ENCODE data around the gene LMAN1. TPM values are rescaled to one million over a fixed set of nuclear protein-coding genes. Genes with fewer than 3 reads are reported as not detected.

LMAN1 gene
- total and polyA plus RNA-seq, 2 experiments from 2014 or later, result 111 to 134 TPM

GRCh38 chr18:59323931-59324622 lies 35.0 kb downstream of the LMAN1 start (continued):
- TF ChIP-seq ETS1 (IDR thresholded peaks at IDR 0.05), result no peak
- TF ChIP-seq CREB1 (CRISPR knock-in tag; IDR thresholded peaks at IDR 0.05; ENCODE audit: low read depth), result no peak
- no peak for TF ChIP-seq EZH2 (IDR thresholded peaks at IDR 0.05; ENCODE audit: low read depth, unreplicated experiment)

- H3K4me3 Mint-ChIP-seq, result no peak within 1 kb of the TSS
- Histone ChIP-seq H3K9me2 (ENCODE audit: insufficient read depth) (peaks cover 8% of the 10 kb centered on the region; the same call in 1 of the 2 replicates), H3F3A (replicated peaks; ENCODE audit: low read depth) (no peaks in the 10 kb centered on the region), H3K4me2 (no peak within 1 kb of the TSS), H3K4me1 (ENCODE audit: insufficient read depth) (no peaks in the 10 kb centered on the region), H2AFZ (no peak within 1 kb of the TSS), H3K79me2 (replicated peaks; ENCODE audit: insufficient read depth) (no peaks in the 10 kb centered on the region), H3K4me3 (no peak within 1 kb of the TSS), H3K27me3 (ENCODE audit: insufficient read depth) (no peaks in the 10 kb centered on the region), H3K27ac (ENCODE audit: low read depth) (no peak within 1 kb of the TSS), H3K36me3 (ENCODE audit: insufficient read depth) (no peaks in the 10 kb centered on the region), H4K20me1 (replicated peaks; ENCODE audit: insufficient read depth) (no peaks in the 10 kb centered on the region)
- H3K4me1 Mint-ChIP-seq, result no peaks in the 10 kb centered on the region
- H3K27ac Mint-ChIP-seq, result no peak within 1 kb of the TSS
- ATAC-seq (no peak), DNase-seq (ENCODE audit: low spot score) (no peak)
- no peaks in the 10 kb centered on the region for H3K27me3 Mint-ChIP-seq (ENCODE audit: insufficient read depth, low read depth, poor library complexity)
- no peaks in the 10 kb centered on the region for H3K9me3 Mint-ChIP-seq
- TF ChIP-seq ZNF114 (CRISPR knock-in tag; IDR thresholded peaks at IDR 0.05), result no peak
- TF ChIP-seq ZNF331 (CRISPR knock-in tag; IDR thresholded peaks at IDR 0.05; ENCODE audit: low read depth), result no peak
- TF ChIP-seq JUNB (IDR thresholded peaks at IDR 0.05; ENCODE audit: unreplicated experiment), result no peak
- no peak for TF ChIP-seq CREB1 (CRISPR knock-in tag; IDR thresholded peaks at IDR 0.05; ENCODE audit: low read depth)
- no peak for TF ChIP-seq EZH2 (IDR thresholded peaks at IDR 0.05; ENCODE audit: low read depth, unreplicated experiment)
- no peak for TF ChIP-seq ETS1 (IDR thresholded peaks at IDR 0.05)
- TF ChIP-seq EZH2phosphoT487 (IDR thresholded peaks at IDR 0.05; ENCODE audit: unreplicated experiment), result no peak
- no peak for TF ChIP-seq STAT1 (IDR thresholded peaks at IDR 0.05; ENCODE audit: unreplicated experiment)
- TF ChIP-seq NANOG (IDR thresholded peaks at IDR 0.05; ENCODE audit: borderline replicate concordance), result no peak
- no peaks in the 10 kb centered on the region for H3K36me3 Mint-ChIP-seq (ENCODE audit: low read depth)
Observed at GRCh38 chr18:59318460-59319050, 40.5 kb downstream of the LMAN1 start, which contains the start of gene CPLX4. CPLX4 (minus strand) TSS chr18:59318649; CDS start chr18:59318462, 187 bp downstream.

GRCh38 chr18:59311631-59312030 lies 47.4 kb downstream of the LMAN1 start:
- Histone ChIP-seq H3K4me1 (ENCODE audit: insufficient read depth) (no peaks in the 10 kb centered on the region), H3K9me2 (ENCODE audit: insufficient read depth) (no peaks in the 10 kb centered on the region), H3K4me3 (no peak overlapping the region), H3F3A (replicated peaks; ENCODE audit: low read depth) (no peaks in the 10 kb centered on the region), H4K20me1 (replicated peaks; ENCODE audit: insufficient read depth) (no peaks in the 10 kb centered on the region), H2AFZ (no peak overlapping the region), H3K27me3 (ENCODE audit: insufficient read depth) (peaks cover 18% of the 10 kb centered on the region), H3K36me3 (ENCODE audit: insufficient read depth) (no peaks in the 10 kb centered on the region), H3K4me2 (no peak overlapping the region), H3K27ac (ENCODE audit: low read depth) (no peak overlapping the region), H3K79me2 (replicated peaks; ENCODE audit: insufficient read depth) (no peaks in the 10 kb centered on the region)
- H3K27ac Mint-ChIP-seq, result no peak overlapping the region
- H3K9me3 Mint-ChIP-seq, result no peaks in the 10 kb centered on the region
- H3K27me3 Mint-ChIP-seq (ENCODE audit: insufficient read depth, low read depth, poor library complexity), result peaks cover 4% of the 10 kb centered on the region
- no peaks in the 10 kb centered on the region for H3K36me3 Mint-ChIP-seq (ENCODE audit: low read depth)
- H3K4me3 Mint-ChIP-seq, result no peak overlapping the region
- no peaks in the 10 kb centered on the region for H3K4me1 Mint-ChIP-seq
- ATAC-seq (no peak), DNase-seq (ENCODE audit: low spot score) (no peak)
- TF ChIP-seq NANOG (IDR thresholded peaks at IDR 0.05; ENCODE audit: borderline replicate concordance) (no peak), ZNF114 (CRISPR knock-in tag; IDR thresholded peaks at IDR 0.05) (no peak), ZNF331 (CRISPR knock-in tag; IDR thresholded peaks at IDR 0.05; ENCODE audit: low read depth) (no peak), EZH2phosphoT487 (IDR thresholded peaks at IDR 0.05; ENCODE audit: unreplicated experiment) (no peak), EZH2 (IDR thresholded peaks at IDR 0.05; ENCODE audit: low read depth, unreplicated experiment) (no peak), CREB1 (CRISPR knock-in tag; IDR thresholded peaks at IDR 0.05; ENCODE audit: low read depth) (no peak)
